NCI-H748 treated with DMSO at 0.1 percent for 48 hours (cell line): ENCODE measurements around the gene LRWD1.
"Not testable (repeated sequence)": the region's sequence is repeated elsewhere in the genome, so short reads cannot be mapped to it uniquely, and the experiment has no call there.

Source experiments
- DNase-seq: peaks from one replicate; lab custom pipeline; 2025; lab: John Stamatoyannopoulos, UW

Gene LRWD1

DNA sequence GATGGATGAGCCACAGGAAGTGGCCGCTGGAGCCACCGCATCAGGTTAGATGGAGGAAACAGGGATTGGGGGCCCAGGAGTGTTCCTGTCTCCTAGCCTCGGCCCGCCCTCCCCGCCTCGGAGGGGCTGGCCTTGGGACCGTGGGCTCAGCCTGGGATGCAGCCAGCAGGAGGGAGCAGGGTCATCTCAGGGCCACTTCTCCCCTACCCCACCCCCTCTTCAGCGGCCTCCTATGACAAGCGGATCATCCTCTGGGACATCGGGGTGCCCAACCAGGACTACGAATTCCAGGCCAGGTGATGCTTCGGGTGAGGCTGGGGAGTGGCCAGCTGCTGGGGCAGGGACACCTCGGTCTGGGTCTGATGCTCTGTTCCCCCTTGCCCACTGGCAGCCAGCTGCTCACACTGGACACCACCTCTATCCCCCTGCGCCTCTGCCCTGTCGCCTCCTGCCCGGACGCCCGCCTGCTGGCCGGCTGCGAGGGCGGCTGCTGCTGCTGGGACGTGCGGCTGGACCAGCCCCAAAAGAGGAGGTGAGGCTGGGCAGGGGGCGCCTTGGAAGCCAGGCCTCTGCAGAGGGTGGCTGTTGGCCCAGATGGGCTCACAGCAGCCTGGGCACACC, 4.7 kb downstream of the LRWD1 start:
- DNase-seq, result no peak

DNA sequence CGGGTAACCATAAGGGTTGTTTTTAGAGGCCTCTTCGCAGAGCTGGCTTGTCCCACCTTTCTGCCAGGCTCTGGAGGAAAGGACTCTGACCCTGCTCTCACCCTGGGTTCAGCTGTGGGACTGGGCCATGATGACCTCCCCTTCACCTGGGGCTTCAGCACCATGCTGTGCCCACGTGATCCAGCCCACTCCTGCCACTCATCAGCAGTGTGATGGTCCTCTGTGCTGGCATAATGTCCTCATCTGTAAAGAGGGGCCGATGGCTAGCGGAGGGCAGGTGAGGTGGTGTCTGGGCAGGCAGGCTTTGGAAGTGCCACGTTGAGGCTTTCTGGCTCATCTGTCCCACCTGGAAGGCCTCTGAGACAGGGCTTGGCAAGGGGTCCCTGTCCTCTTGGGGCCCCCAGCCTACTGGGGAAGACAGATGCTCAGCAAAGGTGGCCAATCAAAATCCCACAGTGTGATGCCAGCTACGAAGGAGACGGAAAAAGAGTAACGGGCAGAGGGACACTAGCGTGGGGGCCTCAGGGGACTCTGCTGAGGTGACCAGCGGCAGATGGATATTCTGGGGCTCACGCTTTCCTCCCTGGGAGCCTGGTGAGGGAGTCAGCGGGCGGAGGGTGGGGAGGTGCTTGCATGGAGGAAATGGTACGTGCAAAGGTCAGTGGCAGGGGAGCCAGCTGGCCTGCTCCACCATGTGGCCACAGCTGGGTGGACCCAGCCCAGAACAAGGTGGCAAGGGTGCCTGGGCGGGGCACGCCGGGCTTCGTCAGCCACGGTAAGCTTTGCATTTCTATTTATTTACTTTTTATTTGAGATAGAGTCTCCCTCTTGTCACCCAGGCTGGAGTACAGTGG, 5.4 kb downstream of the LRWD1 start:
- DNase-seq, result no peak

- no peak for DNase-seq
Measured at GRCh38 chr7:102471791-102472125, 7.0 kb downstream of the LRWD1 start.

GRCh38 chr7:102472126-102473041, 7.6 kb downstream of the LRWD1 start:
- DNase-seq, result no peak

DNA sequence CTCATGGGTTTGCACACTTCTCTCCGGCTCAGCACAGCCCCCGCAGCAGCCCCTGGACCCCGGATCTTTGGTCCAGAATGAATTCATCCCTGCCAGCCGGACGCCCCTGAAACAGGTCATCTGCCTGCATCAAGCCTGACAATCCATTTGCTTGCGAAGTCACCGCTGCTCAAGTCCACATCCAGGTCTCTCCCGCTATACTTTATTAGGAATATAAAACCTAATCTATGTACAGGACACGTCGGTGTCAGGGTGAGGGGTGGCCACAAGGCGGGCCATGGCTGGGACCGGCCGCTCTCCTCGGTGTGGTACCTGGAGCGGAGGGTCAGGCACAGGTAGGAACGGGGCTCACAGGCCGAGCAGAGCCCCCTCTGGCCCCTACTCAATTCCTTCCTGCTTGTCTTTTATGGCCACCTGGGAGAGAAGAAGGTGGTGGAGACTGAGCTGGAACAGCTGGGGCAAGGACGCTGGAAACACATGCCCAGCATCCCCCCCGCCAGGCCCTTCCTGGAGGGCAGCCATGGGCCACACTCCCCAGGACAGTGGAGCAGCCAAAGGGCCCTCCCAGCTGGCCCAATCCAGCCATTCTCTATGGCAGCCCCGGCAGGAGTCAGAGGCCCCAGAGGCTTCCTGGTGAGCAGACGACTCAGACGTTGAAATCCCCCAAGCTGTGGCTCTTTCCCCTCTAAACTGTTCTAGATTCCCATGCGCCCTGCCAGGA, 8.6 kb downstream of the LRWD1 start:
- no peak for DNase-seq

DNA sequence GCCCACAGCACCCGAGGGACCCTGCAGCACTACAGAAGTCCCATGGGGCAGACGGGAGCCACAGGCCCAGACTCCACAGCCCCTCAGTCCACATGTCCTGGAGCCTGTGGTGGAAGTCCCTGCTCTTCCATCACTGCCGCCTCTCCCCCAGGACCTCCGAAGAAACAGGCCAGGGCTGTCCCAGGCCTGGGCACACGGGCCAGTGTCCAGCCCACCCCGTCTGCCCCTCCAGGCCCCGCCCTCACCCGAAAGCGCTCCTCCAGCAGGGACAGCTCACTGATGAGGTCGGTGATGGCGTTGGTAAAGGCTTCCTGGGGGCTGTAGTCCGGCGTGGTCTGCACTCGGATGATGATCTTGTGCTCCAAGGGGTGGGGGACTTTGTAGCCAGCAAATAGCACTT, 9.3 kb downstream of the LRWD1 start:
- DNase-seq, result not testable (repeated sequence)

GRCh38 chr7:102474736-102475435, 10.1 kb downstream of the LRWD1 start:
- not testable (repeated sequence) for DNase-seq

DNA sequence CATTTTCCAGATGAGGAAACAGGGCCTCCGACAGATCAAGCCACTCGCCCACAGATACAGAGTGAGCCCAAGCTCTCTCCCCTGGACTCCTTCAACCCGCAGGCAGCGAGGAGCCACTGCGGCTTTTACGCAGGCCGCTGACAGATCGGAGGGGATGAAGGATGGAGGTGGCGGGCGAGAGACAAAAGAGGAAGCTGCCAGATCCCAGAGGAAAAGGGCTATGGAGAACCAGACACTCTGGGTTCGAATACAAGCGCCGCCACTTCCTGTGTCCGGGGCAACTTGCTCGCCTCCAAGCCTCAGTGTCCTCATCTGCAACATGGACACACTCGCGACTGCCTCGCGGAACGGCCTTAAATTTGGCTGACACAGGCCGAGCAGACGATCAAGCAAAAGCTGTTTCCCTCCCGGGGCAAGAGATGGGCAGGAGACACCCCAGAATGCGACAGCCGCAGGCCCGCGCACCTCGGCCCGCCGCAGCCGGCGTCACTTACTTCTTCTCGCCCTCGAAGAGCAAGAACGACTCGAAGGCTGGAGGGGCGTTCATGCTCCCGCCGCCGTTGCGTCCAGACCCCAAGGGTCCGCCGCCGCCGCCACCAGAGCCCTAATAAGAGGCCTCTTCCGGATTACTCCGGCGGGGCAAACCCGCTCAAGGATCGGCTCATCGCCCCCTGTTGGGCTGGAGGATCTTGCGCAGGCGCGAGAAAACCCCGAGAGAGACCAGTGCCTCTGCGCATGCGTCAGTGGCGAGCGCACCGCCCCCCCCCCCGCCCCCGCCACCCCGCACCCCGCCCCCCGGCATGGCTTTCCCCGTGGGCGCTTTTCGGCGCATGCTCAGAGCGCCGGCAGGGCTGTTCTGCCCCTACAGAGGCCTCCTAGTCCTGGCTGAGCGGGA, 13.8 kb downstream of the LRWD1 start, which contains the start of gene POLR2J:
Gene POLR2J, minus strand, starts transcription at position 609 of the 895 bp plus-strand sequence. Its CDS starts 62 bp downstream, at position 547.
- DNase-seq, result not testable (repeated sequence)

DNA sequence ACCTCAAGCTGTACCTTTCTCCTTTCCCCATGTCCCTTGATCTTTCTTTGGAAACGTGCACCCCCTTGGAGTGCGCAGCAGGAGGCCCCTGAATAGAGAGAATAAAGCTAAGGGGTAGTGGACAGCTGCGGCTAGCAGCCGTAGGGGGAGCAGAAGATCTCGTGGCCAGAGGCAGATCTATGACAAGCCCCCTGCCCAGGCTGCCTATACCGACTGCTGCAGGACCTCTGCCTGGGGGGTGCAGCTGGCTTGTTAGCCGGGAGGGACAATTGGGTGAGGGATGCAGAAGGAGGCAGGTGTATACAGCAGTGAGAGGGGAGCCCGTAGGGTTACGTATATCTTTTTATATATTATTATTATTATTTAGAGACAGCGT, 14.4 kb downstream of the LRWD1 start:
- DNase-seq, result not testable (repeated sequence)

GRCh38 chr7:102479982-102480637, 15.3 kb downstream of the LRWD1 start:
- DNase-seq, result not testable (repeated sequence)

DNA sequence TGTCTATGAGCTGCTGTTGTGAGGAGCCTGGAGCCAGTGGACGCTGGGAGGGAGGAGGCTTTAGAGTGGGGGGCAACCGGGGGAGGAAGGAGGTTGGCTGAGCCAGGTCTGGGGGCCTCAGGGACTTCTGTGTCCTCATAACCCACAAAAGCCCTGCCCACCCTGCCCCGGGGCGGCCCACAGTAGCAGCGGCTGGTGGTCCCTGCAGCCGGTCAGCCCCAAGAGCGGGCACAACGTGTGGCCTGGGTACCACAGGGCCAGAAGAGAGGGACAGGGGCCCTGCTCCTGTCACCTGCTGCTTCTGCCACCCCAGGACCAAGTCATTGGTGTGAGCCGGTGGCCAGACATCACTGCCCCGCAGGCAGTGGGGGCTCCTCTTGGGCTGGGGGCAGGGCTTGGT, 17.2 kb downstream of the LRWD1 start:
- DNase-seq, result not testable (repeated sequence)

DNA sequence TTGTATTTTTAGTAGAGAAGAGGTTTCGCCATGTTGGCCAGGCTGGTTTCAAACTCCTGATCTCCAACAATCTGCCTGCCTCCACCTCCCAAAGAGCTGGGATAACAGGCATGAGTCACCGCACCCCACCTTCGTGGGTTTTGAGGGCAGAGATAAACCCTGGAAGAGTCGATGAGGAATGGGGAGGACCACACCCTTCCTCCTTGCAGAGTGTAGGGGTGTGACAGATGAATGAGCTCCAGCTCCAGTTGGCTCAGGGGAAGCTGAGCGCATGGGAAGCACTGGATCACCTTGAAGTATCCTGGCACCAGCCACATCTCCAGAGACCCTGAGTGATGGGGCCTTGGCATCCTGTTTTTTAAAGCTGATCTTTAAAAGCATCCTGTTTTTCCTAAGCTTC, 19.5 kb downstream of the LRWD1 start:
- not testable (repeated sequence) for DNase-seq

- DNase-seq, result not testable (repeated sequence)
Measured at GRCh38 chr7:102490529-102491075, 25.8 kb downstream of the LRWD1 start.

DNA sequence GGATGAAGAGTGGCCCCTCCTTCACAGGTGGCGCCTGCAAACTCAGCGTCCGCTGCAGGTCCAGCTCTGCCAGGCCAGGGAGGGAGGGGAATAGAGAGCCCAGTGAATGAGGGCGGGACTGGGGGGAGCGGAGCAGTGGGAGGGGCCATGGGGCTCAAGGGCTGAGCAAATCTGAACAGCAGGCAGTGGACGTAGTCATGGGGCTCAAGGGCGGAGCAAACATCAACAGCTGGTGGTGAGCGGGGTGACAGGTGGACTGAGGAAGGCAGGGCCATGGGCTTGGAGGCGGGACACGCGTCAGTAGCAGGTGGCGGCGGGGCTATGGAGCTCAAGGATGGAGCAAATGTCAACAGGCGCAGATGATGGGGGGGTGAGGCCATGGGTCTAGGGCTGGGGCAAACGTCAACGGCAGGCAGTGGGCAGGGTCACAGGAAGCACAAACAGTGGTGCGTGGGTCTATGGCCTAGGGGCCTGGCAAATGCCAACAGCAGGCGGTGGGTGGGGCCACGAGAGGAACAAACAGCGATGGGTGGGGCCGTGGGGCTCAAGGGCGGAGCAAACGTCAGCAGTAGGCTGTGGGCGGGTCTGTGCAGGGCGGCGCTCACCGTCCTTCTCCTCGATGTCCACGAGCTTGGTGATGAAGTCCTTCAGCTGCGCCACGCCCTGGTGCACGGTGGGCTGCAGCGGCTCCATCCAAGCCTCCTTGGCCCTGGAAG, 28.6 kb downstream of the LRWD1 start:
- not testable (repeated sequence) for DNase-seq

GRCh38 chr7:102494026-102494425, 29.2 kb downstream of the LRWD1 start:
- not testable (repeated sequence) for DNase-seq

GRCh38 chr7:102494473-102495149, 29.8 kb downstream of the LRWD1 start:
- not testable (repeated sequence) for DNase-seq

DNA sequence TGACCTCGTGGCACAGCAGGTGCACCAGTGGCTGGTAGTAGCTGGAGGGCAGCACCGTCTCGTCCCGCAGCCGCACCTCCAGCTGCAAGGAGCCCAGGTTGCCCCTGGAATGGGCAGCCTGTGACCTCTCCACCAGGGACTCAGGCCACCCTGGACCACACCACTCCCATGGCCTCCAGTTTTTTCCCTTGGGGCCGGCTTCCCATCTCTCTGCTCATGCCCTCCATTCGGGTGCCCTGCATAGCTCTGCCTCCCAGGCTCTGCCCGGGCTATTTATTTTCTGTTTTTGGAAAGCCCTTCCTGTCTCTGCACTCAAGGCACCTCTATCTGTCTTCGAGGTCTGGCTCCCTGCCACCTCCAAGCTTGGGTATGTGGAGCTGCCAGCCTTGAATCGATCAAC, 32.1 kb downstream of the LRWD1 start:
- DNase-seq, result not testable (repeated sequence)

- DNase-seq, result not testable (repeated sequence)
Measured at GRCh38 chr7:102497308-102497707, 32.5 kb downstream of the LRWD1 start.
